NT2/D1 (cell line): ENCODE data around the gene IQSEC1.

Source experiments
- DNase-seq: peaks from one replicate; pipeline ENCODE4 v3.0.0-alpha.2; 2011; ENCODE audit warnings: low read depth, low spot score
- H3K27me3 ChIP-seq: 2 replicates; pipeline ENCODE4 v1.6.0; 2011; ENCODE audit warnings: mild to moderate bottlenecking; ENCODE audit not compliant: insufficient read length, insufficient read depth
- H3K36me3 ChIP-seq: 2 replicates; pipeline ENCODE4 v1.6.1; 2011; ENCODE audit warnings: mild to moderate bottlenecking, low read length, mixed read lengths; ENCODE audit not compliant: insufficient read depth, insufficient read length
- H3K4me1 ChIP-seq: 2 replicates; pipeline ENCODE4 v1.5.1; 2011; ENCODE audit not compliant: insufficient read depth, insufficient read length
- H3K4me3 ChIP-seq: 2 replicates; pipeline ENCODE4 v1.5.1; 2011; ENCODE audit warnings: low read depth; ENCODE audit not compliant: insufficient read length
- H3K9ac ChIP-seq: 2 replicates; pipeline ENCODE4 v1.6.0; 2011; ENCODE audit warnings: low read depth; ENCODE audit not compliant: insufficient read length
- H3K9me3 ChIP-seq: 2 replicates; pipeline ENCODE4 v1.5.1; 2011; ENCODE audit warnings: mild to moderate bottlenecking, low read length; ENCODE audit not compliant: insufficient read depth
- SUZ12 ChIP-seq: IDR thresholded peaks from 2 replicates; pipeline ENCODE4 v1.6.1; 2011; ENCODE audit not compliant: insufficient read length, insufficient read depth; ENCODE audit errors: extremely low read depth
- YY1 ChIP-seq: IDR thresholded peaks from 2 replicates; pipeline ENCODE4 v1.6.1; 2011; ENCODE audit not compliant: insufficient read length, insufficient read depth
- ZNF274 ChIP-seq: IDR thresholded peaks from 2 replicates; pipeline ENCODE4 v1.6.1; 2011; ENCODE audit warnings: mild to moderate bottlenecking, low read depth, low read length

The IQSEC1 gene

DNA sequence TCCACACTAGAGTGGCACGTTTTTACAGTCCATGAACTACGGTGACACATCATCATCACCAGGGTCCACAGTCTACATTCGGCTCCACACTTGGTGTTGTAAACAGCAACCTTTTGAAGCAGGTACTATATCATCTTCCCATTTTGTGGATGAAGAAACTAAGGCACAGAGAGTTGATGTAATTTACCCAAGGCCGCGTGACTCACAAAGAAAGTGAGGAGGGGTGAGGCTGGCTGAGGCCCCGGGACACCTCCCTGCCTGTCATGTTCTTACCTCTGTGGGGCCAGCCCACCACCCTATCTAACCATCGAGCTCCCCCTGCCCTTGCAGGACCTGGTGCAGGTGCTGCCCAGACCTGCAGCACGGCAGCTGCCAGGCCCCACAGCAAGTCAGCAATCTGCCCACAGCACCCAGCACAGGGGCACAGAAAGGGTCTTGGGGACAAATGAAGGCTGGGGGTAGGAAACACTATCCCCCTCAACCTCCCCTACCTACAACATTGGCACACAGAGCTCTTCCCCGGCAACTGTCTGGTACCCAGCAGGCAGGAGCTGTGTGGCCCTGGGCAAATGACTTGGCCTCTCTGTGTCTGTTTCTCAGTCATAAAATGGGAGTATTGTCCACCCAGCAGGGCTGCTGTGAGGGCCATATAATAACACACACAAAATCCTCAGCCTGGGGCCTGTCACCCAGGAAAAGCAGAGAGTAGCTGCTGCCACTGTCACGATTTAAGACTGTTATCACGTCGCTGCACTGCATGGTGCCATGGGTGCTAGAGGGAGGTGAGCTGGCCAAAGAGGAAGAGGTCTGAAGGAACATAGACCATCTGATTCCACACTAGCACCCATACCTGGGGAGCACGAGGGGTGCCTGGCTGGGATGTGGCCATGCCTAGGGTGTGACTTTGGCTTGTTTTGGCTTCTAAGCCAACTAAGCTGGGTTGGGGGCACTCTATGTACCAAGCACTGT, 115.1 kb downstream of the IQSEC1 start:
- TF ChIP-seq YY1 (no peak), SUZ12 (no peak), ZNF274 (no peak)
- Histone ChIP-seq H3K27me3 (no peaks in the 10 kb centered on the region), H3K9ac (no peak overlapping the region), H3K4me1 (peaks cover 38% of the 10 kb centered on the region), H3K4me3 (no peak overlapping the region), H3K36me3 (peaks cover 39% of the 10 kb centered on the region), H3K9me3 (no peaks in the 10 kb centered on the region)
- DNase-seq, result no peak

DNA sequence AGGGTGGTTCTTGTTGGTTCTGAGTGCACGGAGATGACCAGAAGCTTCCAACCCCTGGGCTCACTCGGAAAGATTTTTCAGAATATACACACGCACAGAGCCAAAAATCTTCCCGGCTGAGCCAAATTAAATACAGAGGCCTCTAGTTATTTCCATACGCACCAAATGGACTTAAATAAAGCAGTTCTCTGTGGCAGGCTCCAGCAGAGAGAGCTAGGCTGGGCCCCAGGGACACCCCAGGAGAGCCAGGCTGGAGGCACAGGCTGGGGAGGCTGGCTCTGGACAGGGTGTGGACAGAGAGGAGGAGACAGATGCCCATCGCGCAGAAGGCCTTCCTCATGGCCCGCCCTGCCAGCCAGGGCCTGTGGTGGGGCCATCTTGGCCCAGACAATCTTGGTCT, 115.9 kb downstream of the IQSEC1 start:
- no peaks in the 10 kb centered on the region for H3K9me3 ChIP-seq
- TF ChIP-seq YY1, result no peak
- no peak for TF ChIP-seq ZNF274
- TF ChIP-seq SUZ12, result no peak
- no peaks in the 10 kb centered on the region for H3K27me3 ChIP-seq
- no peak for DNase-seq
- peaks cover 31% of the 10 kb centered on the region for H3K36me3 ChIP-seq
- H3K9ac ChIP-seq, result no peak overlapping the region
- H3K4me3 ChIP-seq, result no peak overlapping the region
- peaks cover 40% of the 10 kb centered on the region for H3K4me1 ChIP-seq

DNA sequence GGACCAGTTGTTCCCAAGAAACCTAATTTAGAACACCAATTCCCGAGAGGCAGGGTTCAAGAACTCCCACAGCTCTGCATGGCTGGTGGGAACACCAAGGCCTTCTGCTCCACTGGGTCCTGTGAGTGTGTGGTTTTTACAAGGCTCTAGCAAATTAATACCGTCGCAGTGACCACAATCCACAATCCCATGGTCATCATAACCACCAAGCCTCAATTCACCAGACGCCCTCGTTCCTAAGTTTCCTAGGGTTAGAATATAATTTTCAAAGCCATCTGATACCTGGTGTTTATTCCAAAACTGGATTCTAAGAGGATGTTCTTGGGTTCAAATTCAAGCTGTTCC, 116.9 kb downstream of the IQSEC1 start:
- Histone ChIP-seq H3K36me3 (peaks cover 22% of the 10 kb centered on the region), H3K27me3 (no peaks in the 10 kb centered on the region), H3K4me1 (peaks cover 40% of the 10 kb centered on the region), H3K9ac (no peak overlapping the region), H3K4me3 (no peak overlapping the region), H3K9me3 (no peaks in the 10 kb centered on the region)
- DNase-seq, result no peak
- TF ChIP-seq SUZ12 (no peak), ZNF274 (no peak), YY1 (no peak)

DNA sequence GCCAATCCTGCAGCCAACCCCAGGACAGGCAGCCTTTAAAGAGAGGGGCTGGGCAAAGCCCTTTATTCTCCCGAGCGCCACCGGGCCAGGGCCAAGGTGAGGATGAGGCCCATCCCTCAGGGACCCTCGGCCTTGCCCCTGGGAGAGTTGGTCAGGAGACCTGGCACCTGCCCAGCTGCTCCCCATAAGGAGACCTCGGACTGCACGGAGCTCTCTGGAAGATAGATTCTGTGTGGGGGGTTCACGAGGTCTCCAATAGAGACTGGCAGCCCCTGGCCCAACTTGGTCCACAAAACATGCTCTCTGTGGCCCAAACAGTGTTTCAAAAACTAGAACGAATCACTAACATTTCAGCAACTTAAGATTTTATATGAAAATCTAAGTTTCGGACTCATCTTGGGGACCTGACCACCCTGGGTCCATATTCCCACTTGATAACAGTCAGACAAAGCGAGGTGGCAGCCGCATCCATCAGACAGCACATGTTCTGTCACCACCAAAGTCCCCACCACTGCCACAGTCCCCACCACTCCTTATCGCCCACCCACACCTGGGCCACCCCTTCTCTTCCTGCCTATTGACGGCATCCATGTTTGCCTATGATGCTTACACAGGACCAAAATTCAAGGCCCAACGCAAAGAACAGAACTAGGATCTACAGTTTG, 117.4 kb downstream of the IQSEC1 start:
- Histone ChIP-seq H3K4me3 (no peak overlapping the region), H3K4me1 (peaks cover 35% of the 10 kb centered on the region), H3K36me3 (peaks cover 22% of the 10 kb centered on the region), H3K9me3 (no peaks in the 10 kb centered on the region), H3K27me3 (no peaks in the 10 kb centered on the region), H3K9ac (no peak overlapping the region)
- DNase-seq, result no peak
- TF ChIP-seq ZNF274 (no peak), YY1 (no peak), SUZ12 (no peak)

DNA sequence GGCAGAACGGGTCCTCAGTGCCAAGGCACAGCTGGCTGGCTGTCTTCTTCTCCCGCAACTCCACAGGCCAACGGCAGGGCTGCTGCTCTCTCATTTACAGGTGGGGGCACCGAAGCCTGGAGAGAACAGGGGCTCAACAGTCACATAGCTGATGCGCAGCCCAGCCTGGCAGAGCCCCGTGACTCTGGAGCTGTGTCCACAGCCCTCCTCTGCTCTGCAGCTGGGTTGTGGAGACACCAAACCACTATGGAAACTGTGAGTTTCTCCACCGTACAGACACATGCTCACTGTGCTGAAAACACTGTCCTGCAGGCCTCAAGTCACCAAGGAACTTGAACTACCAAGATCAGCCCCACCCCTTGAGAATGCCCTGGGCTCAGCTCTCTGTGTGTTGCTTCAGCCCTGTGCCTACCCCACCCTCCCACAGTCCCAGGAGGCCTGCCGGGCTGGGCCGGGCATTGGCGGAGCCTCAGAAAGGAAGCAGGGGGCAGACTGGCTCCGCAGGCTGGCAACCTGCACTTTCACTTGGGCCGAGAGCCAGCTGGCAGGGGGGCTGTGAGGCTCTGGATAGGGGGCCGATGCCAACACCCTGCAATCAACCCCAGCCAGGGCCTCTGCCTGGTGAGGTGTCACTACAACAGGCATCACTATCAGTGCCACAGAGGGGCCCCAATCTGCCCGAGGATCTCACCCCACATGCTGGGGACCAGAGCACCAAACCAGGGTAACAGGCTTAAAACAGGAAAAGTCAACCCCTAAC, 118.2 kb downstream of the IQSEC1 start:
- TF ChIP-seq YY1, result no peak
- no peak for TF ChIP-seq SUZ12
- TF ChIP-seq ZNF274, result no peak
- Histone ChIP-seq H3K4me3 (no peak overlapping the region), H3K27me3 (no peaks in the 10 kb centered on the region), H3K36me3 (peaks cover 17% of the 10 kb centered on the region), H3K4me1 (peaks cover 29% of the 10 kb centered on the region), H3K9me3 (no peaks in the 10 kb centered on the region), H3K9ac (no peak overlapping the region)
- DNase-seq, result no peak

DNA sequence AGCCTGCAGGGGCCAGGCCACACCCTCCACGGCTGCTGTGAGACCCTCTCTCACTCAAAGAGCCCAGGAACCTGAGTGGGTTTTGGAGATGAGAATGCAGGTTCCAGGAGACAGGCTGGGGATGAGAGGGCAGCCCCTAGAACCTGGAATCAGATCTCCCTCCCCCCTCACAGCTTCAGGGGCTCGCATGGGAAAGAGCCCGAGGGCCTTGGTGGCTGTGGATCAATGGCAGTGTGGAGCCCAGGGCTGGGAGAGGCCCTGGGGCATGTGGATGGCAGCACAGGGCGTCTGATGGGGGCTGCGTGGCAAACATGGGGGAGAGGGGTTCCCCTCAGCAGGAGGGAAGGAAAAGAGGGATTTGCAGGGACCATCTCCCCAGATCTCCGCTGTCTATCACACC, 119.0 kb downstream of the IQSEC1 start:
- Histone ChIP-seq H3K9me3 (no peaks in the 10 kb centered on the region), H3K36me3 (peaks cover 15% of the 10 kb centered on the region), H3K4me3 (no peak overlapping the region), H3K27me3 (no peaks in the 10 kb centered on the region), H3K9ac (no peak overlapping the region), H3K4me1 (peaks cover 24% of the 10 kb centered on the region)
- TF ChIP-seq ZNF274 (no peak), YY1 (no peak), SUZ12 (no peak)
- no peak for DNase-seq

DNA sequence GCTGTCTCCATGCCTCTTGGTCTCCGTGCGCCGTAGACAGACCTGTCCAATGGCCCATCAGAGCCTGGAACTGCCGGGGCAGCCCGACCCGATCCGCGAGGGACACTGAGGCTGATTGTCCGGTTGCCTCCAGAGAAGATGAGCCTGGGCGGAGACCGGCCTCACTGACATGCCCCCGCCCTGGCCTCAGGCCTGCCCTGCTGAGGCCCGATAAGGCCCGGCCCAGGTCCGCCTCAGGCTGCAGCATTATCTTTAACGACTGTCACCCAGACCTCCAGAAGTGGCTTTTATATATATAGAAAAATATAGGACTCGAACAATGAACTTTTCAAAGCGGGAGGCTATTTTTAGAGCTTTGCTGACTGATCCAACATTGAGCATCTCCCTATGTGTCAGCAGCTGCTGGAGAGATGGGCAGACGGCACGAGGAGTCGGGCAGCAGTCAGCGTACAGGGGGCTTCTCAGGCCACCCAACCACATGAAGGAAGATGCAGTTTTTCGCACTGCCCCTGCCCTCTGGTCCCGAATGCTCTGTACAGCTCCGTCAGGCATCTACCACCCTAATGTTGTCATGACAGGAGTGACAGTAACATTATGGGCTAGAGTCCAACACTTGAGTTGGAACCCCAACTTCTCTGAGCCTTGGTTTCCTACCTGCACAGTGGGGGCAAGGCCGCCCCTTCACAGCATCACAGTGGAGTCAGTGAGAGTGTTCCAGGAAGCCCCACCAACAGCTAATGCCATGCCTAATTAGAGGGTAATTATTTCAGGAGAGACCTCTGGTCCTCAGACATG, 119.8 kb downstream of the IQSEC1 start:
- Histone ChIP-seq H3K27me3 (no peaks in the 10 kb centered on the region), H3K9me3 (no peaks in the 10 kb centered on the region), H3K4me1 (peaks cover 22% of the 10 kb centered on the region), H3K9ac (no peak overlapping the region), H3K36me3 (peaks cover 14% of the 10 kb centered on the region), H3K4me3 (no peak overlapping the region)
- no peak for DNase-seq
- TF ChIP-seq ZNF274 (no peak), YY1 (no peak), SUZ12 (no peak)
